Measurements from ENCODE around the gene DHRSX.
"Not testable (repeated sequence)": the region's sequence is repeated elsewhere in the genome, so short reads cannot be mapped to it uniquely, and the experiment has no call there.

Gene DHRSX

DNA sequence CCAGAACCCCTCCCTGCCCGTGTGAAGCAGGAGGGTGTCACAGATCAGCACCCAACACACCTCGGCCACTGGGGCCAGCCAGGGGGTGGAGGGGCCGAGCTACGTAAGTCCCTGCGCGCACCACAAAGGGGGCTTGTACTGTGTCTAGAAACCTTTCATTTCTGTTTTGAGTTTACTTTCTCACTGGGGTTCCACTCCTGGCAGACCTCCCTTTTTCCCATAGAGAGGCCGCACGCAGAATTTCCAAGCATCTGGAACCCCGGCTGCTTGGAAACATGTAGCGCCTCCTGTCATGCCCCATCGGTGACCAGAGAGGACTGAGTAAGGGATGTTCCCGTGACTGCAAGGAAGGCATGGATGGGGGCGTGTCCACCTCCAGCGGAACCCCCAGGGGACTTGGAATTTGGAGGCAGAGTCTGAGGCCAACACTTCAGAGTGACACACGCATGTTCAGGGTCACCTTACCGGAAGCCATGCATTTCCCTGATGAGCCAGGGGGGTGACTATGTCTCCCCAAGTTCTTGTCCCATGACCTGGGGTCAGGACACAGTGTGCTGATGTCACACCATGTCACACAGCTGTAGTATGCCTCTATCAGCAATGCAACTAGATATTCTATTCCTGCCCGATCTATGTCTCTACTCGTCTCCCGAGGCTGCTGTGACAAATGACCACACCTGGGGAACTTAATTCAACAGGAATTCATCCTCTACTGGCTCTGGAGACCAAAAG is 105.3 kb downstream of the DHRSX start:
- no peak overlapping the region for H3K4me3 ChIP-seq (replicated peaks; ENCODE audit: low read depth, low read length)
- TF ChIP-seq, protein P1, sequence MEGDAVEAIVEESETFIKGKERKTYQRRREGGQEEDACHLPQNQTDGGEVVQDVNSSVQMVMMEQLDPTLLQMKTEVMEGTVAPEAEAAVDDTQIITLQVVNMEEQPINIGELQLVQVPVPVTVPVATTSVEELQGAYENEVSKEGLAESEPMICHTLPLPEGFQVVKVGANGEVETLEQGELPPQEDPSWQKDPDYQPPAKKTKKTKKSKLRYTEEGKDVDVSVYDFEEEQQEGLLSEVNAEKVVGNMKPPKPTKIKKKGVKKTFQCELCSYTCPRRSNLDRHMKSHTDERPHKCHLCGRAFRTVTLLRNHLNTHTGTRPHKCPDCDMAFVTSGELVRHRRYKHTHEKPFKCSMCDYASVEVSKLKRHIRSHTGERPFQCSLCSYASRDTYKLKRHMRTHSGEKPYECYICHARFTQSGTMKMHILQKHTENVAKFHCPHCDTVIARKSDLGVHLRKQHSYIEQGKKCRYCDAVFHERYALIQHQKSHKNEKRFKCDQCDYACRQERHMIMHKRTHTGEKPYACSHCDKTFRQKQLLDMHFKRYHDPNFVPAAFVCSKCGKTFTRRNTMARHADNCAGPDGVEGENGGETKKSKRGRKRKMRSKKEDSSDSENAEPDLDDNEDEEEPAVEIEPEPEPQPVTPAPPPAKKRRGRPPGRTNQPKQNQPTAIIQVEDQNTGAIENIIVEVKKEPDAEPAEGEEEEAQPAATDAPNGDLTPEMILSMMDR (IDR thresholded peaks at IDR 0.05; ENCODE audit: insufficient read depth, low read length, poor library complexity, severe bottlenecking), result no peak
- DNase-seq (ENCODE audit: extremely low read depth, insufficient read length), result no peak
- H3K36me3 ChIP-seq (ENCODE audit: control insufficient read depth, insufficient read depth, low read length), result peaks cover 4% of the 10 kb centered on the region
- no peaks in the 10 kb centered on the region for H3K27me3 ChIP-seq (replicated peaks; ENCODE audit: control insufficient read depth, insufficient read depth, low read length)

DNA sequence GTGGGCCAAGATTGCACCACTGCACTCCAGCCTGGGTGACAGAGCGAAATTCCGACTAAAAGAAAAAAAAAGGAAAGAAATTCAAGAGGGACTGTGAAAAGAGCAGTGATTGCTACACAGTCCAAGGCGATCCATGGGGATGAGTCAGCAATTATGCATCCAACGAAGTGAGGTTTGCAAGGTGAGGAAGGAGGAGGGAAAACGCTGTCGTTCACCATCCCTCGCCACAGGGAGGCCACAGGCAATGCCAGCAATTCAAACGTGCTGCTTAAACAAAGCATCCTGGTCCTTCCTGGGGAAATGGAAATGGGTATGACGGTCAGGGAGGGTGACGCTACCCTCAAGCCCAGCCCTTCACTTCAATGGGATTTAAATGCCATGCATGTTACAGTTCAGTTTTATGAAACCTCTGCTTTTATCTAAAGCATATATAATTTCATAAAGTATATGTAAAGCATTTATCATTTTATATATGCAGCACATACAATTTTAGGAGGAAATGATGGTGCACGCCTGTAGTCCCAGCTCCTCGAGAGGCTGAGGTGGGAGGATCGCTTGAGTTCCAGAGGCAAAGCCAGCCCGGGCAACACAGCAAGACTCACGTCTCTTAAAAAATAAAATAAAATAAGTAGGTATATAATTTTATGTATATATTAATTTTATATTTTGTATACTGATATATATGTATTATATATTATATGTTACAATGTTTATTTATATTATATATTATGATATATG is 108.7 kb downstream of the DHRSX start:
- TF ChIP-seq, protein P1 (IDR thresholded peaks at IDR 0.05; ENCODE audit: insufficient read depth, low read length, poor library complexity, severe bottlenecking), result no peak

DNA sequence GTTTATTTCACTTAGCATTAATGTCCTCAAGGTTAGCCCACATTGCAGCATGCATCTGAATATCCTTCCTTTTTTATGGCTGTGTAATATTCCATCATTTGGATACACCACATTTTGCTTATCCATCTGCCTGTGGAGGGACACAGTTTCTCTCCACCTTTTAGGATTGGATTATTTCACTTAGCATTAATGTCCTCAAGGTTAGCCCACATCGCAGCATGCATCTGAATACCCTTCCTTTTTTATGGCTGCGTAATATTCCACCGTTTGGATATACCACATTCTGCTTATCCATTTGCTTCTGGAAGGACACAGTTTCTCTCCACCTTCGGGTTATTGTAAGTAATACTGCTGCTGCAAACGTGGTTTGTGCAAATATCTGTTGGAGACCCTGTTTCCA is 110.0 kb downstream of the DHRSX start:
- Histone ChIP-seq H3K27me3 (replicated peaks; ENCODE audit: control insufficient read depth, insufficient read depth, low read length) (no peaks in the 10 kb centered on the region), H3K4me3 (replicated peaks; ENCODE audit: low read depth, low read length) (no peak overlapping the region), H3K36me3 (ENCODE audit: control insufficient read depth, insufficient read depth, low read length) (peaks cover 4% of the 10 kb centered on the region)
- no peak for DNase-seq (ENCODE audit: extremely low read depth, insufficient read length)
- TF ChIP-seq, protein P1 (IDR thresholded peaks at IDR 0.05; ENCODE audit: insufficient read depth, low read length, poor library complexity, severe bottlenecking), result no peak

More for the DNA sequence above, 108.7 kb downstream of the DHRSX start:
- no peaks in the 10 kb centered on the region for H3K27me3 ChIP-seq (replicated peaks; ENCODE audit: control insufficient read depth, insufficient read depth, low read length)
- no peak overlapping the region for H3K4me3 ChIP-seq (replicated peaks; ENCODE audit: low read depth, low read length)
- H3K36me3 ChIP-seq (ENCODE audit: control insufficient read depth, insufficient read depth, low read length), result peaks cover 4% of the 10 kb centered on the region
- no peak for DNase-seq (ENCODE audit: extremely low read depth, insufficient read length)

DNA sequence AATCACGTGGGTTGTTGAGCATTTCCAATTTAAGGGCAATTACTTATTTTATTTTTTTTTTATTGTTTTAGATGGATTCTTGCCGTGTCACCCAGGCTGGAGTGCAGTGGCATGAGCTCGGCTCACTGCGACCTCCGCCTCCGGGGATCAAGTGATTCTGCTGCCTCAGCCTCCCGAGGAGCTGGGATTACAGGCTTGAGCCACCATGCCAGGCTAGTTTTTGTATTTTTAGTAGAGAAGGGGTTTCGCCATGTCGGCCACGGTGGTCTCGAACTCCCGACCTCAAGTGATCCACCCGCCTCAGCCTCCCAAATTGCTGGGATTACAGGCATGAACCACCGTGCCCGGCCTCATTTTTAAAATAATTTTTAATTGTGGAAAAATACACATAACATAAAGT is 111.0 kb downstream of the DHRSX start:
- DNase-seq (ENCODE audit: extremely low read depth, insufficient read length); H3K27me3 ChIP-seq (replicated peaks; ENCODE audit: control insufficient read depth, insufficient read depth, low read length); H3K36me3 ChIP-seq (ENCODE audit: control insufficient read depth, insufficient read depth, low read length); H3K4me3 ChIP-seq (replicated peaks; ENCODE audit: low read depth, low read length): not testable (repeated sequence)

DNA sequence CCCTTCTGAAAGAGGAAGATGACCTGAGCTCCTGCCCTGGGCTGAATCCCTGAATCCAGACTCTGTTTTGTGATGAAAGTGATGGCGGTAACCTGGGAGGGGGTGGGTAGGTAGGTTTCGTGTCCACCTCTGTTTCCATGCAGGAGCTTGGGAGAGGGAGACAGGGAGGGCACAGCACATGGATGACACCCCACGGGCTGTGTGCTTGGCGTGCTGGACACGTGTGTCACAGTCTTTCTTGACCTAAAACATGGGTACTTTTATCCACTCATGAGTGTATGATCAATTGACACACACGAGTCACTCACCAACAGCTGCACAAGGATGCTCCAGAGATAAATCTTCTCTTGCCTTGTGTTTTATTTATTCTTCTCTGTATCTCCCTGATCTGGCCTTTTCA is 111.5 kb downstream of the DHRSX start:
- Histone ChIP-seq H3K36me3 (ENCODE audit: control insufficient read depth, insufficient read depth, low read length) (peaks cover 4% of the 10 kb centered on the region), H3K27me3 (replicated peaks; ENCODE audit: control insufficient read depth, insufficient read depth, low read length) (no peaks in the 10 kb centered on the region), H3K4me3 (replicated peaks; ENCODE audit: low read depth, low read length) (no peak overlapping the region)
- TF ChIP-seq, protein P1 (IDR thresholded peaks at IDR 0.05; ENCODE audit: insufficient read depth, low read length, poor library complexity, severe bottlenecking), result no peak
- DNase-seq (ENCODE audit: extremely low read depth, insufficient read length), result no peak

DNA sequence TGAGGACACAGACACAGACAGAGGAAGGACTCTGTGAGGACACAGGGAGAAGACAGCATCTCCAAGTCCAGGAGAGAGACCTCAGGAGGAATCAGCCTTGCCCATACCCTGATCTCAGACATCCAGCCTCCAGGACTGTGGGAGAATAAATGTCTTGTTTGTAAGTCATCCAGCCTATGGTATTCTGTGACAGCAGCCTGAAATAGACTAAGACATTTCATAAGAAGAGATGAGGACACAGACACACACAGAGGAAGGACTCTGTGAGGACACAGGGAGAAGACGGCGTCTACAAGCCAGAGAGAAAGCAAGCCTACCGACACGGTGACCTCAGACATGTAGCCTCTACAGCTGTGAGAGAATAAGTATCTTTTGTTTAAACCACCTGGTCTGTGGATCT is 112.1 kb downstream of the DHRSX start:
- Histone ChIP-seq H3K4me3 (replicated peaks; ENCODE audit: low read depth, low read length) (no peak overlapping the region), H3K27me3 (replicated peaks; ENCODE audit: control insufficient read depth, insufficient read depth, low read length) (no peaks in the 10 kb centered on the region), H3K36me3 (ENCODE audit: control insufficient read depth, insufficient read depth, low read length) (peaks cover 4% of the 10 kb centered on the region)
- no peak for DNase-seq (ENCODE audit: extremely low read depth, insufficient read length)
- TF ChIP-seq, protein P1 (IDR thresholded peaks at IDR 0.05; ENCODE audit: insufficient read depth, low read length, poor library complexity, severe bottlenecking), result no peak
